HG03565 (cell line): ENCODE data around the gene ITGB2.

ENCODE experiments used
- ATAC-seq: cut with Tn5 transposase; IDR thresholded peaks from one replicate; pipeline ENCODE4 v1.9.1; 2021; ENCODE audit warnings: mild to moderate bottlenecking, moderate library complexity; ENCODE audit not compliant: unreplicated experiment

The ITGB2 gene

DNA sequence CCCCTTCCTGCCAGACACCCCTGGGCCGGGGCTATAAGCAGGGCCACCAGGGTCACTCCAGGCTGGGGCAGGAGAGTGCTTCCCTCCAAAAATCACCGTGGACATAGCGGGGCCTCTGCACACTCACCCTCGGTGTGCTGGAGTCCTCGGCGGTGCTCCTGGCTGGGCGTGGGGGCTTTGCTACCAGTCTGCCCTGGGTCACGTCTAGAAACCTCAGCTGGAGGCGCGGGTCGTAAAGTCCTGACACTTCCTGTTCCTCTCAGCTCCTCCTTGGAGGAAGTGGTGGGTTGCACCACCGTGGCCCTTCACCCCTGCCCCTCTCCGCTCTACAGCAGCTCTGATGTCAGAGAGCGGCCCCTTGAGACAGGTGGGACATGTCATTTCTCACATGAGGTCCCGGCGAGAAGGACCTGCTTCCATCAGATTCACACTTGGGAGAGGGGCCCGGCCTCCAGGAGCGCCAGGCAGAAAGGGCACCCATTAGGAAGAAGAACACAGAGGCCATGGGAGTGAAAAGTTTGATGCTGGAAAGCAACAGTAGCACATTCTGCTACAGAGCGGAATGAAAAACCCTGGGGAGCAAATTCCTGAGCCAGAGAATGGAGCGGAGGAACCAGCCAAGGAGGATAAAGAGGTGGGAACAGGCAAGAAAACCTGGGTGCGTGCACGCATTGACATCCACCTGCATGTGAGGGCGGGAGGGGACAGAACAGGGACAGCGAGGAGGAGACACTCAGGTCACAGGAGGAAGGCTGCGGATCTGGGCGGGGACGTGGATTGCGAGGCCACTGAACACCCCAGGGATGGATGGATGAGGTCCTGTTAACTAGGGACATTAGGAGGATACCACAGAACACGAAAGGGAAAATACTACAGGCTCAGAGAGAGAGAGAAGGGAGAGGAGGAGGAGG lies at the start of gene ITGB2:
Gene ITGB2, minus strand, starts transcription at position 206 of the 911 bp plus-strand sequence. CDS start 10,117 bp downstream, outside the sequence.
- no peak for ATAC-seq

DNA sequence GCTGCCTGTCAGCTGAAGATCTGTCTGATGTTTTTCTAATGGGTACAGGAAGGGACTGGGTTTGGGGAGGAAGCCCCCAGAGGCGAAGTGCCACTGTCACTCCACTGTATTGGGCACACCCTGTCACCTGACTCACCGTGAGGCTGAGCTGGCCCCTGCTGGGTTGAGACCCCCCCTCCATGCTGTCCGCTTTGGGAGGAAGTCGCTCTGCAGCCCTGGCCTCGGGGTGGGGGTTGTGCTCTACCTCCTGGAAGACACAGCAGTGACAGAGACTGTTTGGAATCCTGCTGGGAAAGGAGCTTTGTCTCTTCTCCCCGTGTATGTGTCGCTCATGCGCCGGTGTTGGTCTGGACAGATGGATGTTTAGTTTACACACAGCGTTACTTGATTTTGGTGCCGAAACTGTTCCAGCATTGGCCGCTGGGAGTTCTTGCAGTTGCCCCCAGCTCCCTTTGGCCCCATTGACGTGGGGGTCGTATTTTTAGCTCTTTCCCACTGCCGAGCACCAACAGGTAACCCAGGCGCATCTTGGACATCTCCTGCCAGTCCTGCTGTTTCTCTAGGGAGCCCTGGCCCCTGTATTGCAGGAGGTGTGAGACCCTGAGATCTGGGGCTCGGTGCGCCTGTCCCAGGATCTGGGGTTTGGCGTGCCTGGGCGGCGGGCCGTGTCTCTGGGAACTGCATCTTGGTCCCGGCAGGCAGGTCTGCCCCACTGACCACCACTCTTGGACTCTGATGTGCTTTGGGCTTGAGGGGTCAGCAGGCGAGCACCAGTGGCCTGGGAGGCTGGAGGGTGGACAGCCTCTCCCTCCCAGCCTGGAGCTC lies 49.4 kb upstream of the ITGB2 start:
- ATAC-seq, result no peak

DNA sequence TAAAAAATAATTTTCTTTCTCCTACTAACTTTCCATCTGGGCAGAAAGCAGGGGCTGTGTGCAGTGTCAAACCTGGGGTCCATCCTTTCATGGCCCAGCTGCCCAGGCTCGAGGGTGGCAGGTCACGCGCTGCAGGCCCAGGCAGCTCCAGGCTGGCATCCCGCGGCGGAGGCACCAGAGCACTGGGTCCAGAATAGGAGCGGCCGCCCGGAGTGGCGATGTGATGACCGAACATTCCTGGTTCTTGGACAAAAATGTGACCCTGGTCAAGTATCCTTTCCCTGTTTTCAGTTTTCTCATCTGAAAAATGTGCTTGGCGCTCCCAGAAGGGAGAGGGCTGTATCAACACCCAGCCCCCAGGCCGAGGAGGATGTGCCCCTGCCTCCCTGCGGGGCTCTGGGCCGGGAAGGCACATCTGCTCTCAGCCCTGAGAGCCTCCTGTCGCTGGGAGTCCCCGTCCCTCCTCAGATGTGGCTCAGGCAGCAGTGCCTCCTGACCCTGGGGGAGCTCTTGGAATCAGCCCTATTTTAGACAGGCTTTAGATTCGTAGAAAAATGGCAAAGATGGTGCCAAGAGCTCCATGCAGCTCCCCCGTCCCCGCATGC lies 48.5 kb upstream of the ITGB2 start:
- no peak for ATAC-seq

DNA sequence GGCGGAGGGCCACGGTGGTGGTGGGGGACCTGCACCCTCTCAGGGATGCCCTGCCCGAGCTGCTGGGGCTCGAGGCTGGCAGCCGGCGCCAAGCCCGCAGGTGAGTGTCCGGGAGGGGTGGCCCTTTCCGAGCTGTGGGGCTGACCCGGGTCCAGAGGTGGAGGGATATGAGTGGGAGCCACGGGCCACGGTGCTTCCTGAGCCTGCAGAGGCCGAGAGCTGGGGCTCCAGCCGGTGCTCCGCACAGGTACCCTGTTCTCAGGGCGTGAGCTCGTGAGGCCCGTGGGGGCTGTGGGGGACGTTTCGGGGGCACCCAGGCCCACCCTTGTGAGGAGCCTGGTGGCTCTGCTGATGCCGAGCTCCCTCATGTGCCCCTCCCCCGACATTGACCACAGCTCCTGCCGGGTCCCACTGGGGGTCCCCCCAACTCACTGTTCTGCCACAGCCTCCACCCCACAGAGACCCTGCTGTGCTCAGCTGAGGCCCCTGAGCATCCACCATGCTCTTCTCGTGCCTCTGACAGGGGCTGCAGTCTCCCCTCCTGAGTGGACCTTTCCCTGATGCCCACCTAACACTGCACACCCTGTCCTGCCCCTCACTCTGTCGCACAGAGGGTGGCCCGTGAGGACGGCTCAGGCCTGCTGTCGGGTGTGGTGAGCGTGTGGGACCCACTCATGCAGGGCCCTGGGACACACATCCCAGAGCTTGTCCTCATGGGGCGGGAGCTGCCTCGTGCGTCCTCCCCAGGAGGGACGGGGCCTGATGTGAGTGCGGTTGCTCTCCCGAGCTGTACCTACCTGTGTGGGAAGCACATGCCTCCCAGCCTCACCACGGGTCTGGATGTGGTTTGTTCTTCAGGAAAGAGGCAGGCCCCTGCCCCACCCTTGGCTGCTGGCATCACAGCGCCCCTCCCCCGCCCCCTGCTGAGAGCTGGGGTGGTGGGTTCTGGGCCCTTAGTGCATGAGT lies 46.7 kb upstream of the ITGB2 start:
- ATAC-seq, result no peak

DNA sequence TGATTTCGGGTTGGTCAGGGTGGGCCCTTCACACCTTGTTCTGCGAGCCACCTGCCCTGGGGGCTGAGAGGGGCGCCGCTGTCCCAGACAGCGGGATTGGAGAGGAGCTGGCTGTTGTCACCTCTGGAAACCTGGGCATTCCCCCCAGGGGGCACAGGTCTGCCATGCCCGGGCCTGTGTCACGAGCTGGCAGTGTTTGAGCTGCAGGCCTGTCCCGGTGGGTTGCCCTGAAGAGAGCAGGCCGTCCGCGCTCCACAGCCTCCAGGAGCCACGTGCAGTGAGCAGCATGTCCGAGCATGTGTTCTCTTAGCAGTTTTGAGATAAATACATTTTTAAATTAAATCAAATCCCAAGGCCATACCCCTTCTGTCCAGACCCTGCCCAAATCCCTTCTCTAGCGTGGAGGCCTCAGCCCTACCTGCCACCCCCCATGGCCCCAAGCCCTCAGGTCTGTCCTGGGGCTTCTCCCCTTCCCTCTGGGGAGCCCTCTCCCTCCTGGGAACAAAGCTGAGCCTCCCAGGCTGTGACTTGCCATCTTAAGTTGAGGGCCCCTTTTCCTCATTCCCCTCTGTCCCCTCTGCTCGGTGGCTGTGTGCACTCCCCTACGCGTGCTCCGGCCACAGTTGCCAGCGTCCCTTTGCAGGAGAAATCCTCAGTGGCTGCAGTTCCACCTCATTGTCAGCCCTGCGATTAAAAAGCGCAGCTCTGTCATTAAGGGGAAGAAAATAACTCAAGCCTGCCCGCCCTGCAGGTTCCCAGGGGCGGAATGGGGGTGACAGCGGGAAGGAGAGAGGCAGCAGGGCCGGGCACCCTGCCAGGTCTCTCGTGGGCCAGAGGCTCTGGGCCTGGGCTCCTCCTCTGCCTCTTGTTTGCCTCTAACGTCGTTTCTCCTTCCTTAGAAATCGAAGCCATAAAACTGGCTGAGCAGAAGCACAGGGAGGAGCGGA lies 45.7 kb upstream of the ITGB2 start:
- ATAC-seq, result no peak

DNA sequence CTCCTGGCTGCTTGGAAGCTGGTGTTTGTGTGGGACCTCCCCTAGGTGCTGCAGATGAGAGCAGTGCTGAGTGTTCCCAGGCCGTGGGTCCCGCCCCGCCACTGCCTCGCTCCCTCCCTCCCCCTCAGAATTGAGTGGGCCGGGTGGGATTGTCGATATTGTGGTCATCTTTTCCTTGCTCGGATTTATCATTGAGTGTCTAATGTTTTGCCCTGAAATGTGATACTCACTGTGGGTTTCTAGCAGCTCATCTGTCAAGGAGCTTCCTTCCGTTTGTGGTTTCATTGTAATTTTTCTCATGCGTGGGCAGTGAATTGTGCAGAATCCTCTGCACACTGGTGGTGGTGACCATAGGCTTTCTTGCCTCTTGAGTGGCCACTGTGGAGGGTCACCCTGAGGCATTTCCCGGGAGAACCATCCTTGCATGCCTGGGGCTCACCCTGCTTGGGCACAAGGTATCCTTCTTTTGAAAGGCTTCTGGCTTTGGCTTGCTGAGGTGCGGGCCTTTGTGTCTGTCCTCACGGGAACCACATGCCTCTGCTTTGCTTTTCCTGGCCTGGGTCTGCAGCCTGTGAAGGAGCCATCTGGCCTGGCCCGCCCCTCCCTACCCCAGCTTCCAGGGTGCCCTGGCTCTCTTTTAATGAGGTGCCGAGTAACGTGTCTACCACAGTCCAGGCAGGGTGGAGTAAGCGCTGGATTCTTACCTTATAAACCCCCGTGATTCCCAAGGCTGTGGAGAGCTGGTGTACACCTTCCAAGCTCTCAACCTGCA lies 44.7 kb upstream of the ITGB2 start:
- no peak for ATAC-seq

DNA sequence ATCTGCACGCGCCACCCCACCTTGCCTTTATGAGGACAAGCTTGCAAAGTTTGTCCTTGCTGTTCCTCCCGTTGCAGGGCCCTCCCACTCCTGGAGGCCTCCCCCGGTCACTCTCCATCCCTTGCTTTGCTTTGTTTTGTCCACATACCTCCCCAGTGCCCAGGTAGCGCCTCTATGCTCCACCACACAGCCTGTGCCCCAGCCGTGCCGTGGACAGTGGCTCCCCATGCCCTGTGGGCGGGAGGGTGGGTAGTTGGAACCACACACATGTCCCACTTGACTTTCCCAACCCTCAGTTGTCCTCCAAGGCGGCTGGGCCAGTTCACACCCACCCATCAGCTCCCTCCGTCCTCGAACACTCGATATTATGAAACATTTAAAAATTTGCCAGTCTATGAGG lies 43.7 kb upstream of the ITGB2 start:
- ATAC-seq, result no peak

DNA sequence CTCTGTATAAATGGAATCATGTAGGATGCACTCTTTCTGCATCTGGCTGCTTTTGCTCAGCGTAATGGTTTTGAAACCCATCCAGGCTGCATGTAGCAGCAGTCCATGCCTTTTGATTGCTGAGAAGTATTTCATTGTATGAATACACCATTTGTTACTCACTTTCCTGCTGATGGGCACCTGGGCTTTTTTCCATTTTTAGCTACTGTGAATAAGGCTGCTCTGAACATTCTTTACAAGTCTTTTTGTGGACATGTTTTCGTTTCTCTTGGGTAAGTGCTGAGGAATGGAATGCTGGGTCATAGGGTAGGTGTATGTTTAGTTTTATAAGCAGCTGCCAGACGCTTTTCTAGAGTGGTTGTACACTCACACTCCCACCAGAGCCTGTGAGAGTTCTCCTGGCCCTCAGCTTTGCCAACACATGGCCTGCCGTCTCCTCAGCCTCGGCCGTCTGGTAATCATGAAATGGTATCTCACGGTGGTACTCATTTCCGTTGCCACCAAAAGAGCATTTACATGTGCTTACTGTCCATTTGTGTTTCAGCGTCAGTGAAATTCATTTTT lies 41.8 kb upstream of the ITGB2 start:
- no peak for ATAC-seq

DNA sequence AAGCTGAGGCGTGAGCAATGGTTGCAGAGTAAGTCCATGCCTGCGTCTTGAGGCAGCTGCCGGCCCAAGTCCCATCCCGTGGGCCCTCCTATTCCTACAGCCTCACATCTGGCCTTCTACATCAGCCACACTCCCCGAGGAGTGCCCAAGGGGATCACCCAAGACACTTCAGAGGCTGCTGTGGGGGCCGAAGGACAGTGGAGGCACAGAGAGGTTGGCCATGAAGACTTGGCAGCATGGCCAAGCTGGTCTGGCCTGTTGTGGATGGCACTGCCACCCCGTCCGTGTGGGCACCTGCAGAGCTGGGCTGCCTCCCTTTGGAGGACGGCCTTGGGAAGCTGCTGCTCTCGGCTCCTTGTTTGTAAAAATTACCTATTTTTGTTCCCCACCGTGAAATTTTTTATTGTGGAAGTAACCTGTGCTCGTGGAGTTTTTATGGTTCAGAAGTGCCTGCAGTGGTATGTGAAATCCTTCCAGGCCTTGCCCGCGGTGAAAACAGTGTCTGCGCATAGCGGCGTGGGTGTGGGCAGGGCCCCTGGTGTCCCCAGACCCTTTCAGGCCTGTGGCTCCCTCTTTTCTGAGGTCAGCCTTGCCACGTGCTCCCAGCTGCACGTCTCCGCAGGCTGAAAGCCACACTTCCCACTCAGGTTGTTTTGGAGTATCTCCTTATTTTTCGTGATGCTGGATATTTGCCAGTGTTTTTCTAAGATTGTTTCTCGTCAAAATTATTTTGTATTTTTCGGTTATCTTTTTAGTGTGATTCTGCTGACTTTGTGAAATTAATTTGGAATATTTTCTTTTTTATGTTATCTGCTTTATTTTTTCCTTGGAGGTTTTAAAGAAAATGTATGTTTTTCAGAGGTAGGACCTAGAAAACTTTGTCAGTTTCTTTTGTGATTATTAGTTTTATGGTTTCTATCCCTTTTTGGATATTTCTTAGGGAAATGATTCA lies 39.7 kb upstream of the ITGB2 start:
- no peak for ATAC-seq

DNA sequence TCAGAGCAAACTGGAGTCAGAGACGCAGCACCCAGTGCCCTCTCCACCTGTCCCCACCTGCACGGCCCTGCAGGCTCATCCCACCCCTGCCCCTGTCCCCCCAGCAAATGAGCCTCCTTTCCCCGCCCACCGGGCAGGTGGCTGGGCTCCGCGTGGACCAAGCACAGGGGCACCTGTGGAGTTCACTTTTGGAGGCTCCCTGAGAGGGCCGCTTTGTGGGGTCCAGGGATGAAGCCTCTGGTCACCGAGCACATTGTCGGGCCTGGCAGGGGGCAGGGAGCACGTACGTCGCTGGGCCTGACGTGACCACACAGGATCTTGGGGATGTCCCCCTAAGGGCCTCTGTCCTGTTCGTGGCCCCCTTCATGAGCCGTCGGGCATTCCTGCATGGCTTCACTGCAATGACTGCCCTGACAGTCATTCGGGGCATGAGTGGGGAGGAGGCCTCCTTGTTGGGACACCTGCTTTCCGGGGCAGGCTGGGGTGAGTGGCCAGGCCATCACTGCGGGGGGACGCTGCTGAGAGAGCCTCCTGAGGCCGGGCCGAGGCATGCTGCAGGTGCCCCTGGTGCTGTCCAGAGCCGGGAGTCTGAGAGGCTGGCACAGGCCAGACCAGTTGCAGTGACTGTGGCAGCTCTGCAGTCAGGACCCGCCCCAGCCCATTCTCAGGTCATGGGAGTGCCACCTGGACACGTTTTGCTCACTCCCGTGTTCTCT lies 38.8 kb upstream of the ITGB2 start:
- no peak for ATAC-seq

DNA sequence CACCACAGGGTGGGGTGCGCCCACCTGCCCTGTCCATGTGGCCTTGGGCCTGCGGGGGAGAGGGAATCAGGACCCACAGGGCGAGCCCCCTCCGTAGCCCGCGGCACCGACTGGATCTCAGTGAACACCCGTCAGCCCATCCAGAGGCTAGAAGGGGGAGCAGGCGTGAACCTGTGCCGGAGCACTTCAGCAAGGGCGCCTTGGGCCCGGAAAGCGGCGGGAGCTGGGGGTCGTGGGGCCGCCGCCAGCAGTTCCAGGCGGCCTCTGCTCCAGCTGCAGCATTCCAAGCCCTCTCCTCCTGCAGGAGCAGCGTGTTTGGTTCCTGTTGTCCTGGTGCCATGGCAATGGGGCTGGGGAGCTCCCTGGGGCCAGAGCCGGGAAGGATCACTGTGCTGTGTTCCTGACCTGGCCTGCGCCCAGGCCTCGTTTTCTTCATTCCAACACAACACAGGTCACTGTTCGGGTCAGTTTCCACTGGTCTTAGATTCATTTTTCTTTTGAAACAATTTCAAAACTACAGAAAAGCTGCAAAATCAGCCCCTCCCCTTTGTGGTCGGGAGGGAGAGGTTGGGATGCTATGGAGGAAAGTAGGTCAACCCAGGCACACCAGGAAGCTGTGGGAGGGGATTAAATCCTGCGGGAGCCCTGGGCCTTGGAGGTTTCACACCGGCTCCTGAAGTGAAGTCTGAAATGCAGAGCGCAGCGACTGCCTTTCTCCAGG lies 37.9 kb upstream of the ITGB2 start:
- ATAC-seq, result no peak

DNA sequence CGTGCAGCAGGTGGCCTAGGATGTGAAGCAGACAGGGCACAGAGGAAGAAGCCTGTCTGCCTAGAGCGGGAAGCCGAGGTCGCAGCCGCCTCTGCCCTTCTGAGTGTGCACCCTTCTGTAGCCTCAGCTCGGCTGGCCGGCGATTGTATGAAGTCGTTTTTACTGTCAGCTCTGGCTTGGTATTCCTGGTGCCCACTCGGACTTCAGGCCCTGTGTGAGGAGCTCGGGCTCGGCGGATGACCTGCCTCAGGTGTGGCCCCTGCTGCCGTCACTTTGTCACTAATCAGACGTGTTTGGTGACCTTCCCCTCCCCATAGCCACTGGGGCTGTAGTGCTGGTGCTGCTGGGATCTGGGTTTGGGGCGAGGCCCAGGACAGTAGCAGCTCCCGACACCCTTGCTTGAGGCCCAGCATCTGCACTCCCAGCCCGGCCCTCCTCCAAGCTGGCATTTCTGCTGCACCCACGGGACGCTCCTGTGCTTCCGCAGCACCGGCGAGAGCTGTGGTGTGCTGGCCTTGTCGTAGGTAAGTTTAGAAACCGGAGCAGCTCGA lies 37.3 kb upstream of the ITGB2 start:
- ATAC-seq, result no peak

DNA sequence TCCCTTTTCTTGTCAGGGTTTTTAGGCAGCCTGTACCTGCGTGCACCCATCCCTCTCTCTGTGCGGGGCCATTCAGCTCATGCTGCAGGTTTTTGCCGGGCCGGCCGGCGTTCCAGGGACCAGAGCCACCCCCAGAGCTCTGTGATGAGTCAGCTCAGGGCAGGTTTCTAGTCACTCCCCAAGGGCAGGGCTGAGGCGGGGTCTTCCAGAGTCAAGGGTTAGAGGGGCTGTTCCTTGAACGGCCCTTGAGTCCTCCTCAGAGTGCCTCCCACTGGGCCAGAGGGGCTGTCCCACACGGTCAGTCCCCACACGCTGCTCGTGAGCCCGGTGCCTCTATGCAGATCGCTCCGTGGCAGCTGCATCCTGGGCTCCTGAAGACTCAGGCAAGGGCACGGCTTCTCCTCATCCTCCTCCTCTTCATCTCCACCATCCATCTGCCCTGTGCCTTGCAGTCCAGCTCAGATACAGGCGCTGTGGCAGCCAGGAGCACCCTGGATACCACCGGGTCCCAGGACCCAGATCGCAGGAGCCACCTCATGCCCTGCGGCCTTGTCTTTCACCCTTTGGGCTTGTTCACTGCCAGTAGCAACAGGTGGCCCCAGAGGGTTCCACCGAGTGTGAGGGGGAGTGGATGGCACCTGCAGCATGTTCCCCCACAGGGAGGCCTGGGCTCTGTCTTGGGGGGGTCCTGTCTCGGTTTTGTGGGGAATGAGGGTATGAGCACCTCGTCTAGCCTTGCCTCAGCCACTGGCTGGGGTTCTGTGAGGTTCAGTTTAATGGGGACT lies 36.5 kb upstream of the ITGB2 start:
- ATAC-seq, result no peak

DNA sequence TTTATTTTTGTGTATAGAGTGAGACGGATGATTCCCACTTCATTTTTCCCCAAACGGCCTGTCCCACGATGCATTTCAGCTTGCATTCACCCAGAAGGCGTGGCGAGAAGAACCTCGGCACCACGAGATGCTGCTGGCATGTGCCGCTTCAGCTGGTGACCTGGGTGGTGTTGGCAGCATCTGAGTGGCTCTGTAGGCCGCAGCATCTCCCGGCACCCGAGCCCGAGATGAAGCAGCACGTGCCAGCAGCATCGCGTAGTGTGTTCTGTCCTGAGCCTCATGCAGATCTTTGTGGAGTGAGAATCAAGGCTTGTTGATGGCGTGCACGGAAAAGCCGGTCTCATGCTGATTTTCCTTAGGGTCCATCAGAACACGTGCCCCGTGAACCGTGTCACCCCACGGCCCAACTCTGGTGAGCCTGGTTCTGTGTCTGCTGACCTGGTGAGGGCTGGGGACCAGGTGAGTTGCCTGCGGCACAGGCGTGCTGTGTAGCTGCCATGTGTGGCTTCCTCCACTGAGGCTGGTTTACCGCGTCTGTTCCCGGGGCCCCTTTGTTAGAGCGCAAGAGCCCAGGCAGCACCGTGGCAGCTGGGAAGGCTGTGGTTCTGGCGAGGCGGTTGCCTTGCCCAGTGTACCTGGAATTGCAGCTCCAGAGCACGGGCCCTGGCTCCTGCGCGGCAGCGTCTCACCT lies 35.8 kb upstream of the ITGB2 start:
- ATAC-seq, result no peak
